Glomerular visceral epithelial cell (primary cell): ENCODE measurements around the gene OPA3.

Source experiments
- DNase-seq: peaks from one replicate; pipeline ENCODE4 v3.0.0-alpha.2; 2016; ENCODE audit errors: extremely low spot score

The OPA3 gene

GRCh38 chr19:45503909-45504308 is 80.7 kb downstream of the OPA3 start:
- DNase-seq, result no peak

DNA sequence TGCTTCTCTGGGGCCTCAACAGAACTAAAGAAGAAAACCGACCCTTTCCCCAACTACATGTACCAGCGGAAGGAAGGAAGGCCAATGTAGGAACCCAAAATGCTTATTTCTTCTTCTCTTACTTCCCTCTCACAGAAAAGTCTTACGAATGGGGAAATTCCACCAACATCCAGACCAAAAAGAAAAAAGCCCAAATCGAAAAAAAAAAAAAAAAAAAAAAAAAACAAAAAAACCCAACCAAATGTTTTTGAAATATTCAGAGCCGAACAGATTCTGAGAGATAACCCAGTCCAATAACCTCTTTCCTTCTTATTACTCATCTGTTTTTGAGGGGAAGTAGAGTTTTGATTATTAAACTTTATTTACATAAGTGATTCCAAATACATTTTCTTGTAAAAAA is 82.5 kb downstream of the OPA3 start:
- no peak for DNase-seq

GRCh38 chr19:45501730-45502014 is 82.9 kb downstream of the OPA3 start:
- no peak for DNase-seq

DNA sequence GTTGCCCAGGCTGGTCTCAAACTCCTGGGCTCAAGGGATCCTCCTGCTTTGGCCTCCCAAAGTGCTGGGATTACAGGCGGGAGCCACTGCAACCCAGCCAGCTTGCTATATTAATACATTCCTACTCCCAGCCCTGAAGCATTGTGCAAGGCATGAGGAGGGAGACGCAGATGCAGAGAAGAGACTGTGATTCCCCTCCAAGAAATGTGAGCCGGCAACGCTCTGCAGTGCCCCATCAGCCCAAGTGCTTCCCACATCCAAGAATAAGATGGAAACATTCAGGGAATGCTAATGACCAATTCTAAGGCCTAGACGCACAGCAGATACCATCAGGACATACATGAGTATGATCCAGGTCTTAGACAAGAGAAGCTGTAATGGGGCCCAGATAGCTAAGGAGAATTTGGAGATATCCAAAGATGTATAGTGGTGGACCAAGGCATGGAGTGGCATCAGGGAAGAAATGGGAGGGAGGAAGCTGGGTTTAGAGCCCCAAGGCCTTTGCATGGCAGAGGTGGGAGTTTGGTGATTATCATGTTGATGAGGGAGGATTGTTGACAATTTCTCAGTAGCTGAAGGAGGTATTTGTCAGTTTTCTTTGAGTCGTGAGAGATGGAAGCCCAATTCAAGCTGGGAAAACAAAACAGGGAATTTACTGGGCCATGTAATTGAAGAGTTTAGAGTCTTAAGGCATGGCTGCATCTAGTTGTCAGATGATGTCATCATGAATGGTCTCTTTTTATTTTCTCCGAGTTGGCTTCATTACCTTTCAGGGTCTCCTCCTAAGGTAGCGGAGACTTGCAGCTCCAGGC is 83.5 kb downstream of the OPA3 start:
- DNase-seq, result no peak

- no peak for DNase-seq
Measured at GRCh38 chr19:45499196-45500180, 85.1 kb downstream of the OPA3 start.

GRCh38 chr19:45498411-45499195 is 86.0 kb downstream of the OPA3 start, which contains the start of gene PPM1N:
TSS of gene PPM1N (plus strand) at chr19:45498443. CDS start at chr19:45498473, 30 bp downstream.
- DNase-seq, result no peak

DNA sequence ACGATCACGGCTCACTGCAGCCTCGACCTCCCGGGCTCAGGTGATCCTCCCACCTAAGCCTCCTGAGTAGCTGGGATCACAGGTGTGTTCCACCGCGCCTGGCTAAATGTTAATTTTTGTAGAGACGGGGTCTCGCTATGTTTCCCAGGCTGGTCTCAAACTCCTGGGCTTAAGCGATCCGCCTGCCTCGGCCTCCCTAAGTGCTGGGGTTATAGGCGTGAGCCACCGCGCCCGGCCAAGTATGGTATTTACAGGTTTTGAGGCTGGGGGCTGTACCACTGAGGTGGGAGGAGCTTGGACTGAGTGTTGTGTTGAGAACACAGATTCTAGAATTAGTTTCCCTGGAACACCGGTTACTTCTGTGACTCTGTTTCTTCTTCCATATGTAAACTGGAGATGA is 86.8 kb downstream of the OPA3 start:
- no peak for DNase-seq

- peak; percentile 33 for DNase-seq
Measured at GRCh38 chr19:45496349-45496953, 88.2 kb downstream of the OPA3 start.

- no peak for DNase-seq
Measured at GRCh38 chr19:45495178-45495577, 89.4 kb downstream of the OPA3 start.

GRCh38 chr19:45494261-45494916 is 90.2 kb downstream of the OPA3 start:
- no peak for DNase-seq

DNA sequence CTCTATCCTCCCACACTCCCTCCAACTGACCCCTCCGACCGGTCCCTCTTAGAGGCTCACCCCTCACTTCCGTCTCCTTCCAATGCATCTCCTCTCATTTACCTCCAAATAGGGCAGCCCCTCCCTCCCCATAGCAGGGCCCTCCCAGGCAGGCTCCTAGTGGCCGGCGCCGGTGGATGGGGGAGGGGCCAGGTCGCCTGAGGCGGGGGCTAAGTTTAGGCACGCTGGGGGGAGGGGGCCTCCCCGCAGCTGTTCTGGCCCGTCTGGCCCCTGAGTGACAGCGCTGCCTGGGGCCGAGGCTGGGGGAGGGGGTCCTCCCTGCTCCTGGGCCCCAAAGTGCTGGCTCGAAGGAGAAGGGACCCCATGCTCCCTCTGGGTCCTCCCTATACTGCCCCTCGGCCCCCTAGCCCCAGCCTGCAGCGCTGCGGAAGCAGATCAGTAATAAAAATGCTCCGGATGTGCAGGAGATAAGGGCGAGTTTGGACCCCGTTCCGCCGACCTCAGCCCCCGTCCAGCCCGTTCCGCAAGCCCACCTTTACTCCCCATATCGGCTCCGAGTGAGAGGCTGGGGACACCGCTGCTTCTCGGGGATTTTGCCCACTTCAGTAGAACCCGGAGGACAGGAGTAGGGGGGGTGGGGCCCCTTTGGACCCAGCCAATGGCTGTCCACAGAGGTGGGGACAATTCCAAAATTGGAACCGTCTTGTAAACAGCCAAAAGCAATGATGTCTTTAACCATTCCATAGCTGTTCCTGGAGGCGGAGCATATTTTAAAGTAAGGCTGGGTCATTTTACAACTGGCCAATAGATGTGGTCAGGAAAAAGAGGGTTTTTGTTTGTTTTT is 91.8 kb downstream of the OPA3 start:
- no peak for DNase-seq

GRCh38 chr19:45492137-45492626 is 92.4 kb downstream of the OPA3 start:
- no peak for DNase-seq

- no peak for DNase-seq
Measured at GRCh38 chr19:45489216-45489855, 95.3 kb downstream of the OPA3 start.

DNA sequence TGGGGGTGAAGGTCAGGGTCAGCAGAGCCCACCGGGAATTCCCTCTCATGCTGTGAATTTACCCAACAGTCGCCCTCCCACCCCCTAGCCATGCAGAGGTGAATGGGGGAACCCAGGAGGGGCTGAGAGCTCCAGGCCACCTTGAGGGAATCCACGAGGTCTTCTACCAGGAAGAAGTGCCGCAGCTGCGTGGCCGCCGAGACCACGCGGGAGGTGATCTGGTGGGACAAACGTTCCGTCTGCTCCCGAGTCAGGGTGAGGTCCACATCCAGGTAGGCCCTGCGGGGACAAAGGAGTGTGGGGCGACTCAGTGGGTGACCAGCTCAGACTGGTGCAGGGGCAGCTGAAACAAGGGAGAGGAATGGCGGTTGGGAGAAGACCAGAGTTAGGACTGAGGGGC is 95.9 kb downstream of the OPA3 start:
- no peak for DNase-seq

- DNase-seq, result peak; percentile 96
Measured at GRCh38 chr19:45485305-45486077, 99.1 kb downstream of the OPA3 start.

DNA sequence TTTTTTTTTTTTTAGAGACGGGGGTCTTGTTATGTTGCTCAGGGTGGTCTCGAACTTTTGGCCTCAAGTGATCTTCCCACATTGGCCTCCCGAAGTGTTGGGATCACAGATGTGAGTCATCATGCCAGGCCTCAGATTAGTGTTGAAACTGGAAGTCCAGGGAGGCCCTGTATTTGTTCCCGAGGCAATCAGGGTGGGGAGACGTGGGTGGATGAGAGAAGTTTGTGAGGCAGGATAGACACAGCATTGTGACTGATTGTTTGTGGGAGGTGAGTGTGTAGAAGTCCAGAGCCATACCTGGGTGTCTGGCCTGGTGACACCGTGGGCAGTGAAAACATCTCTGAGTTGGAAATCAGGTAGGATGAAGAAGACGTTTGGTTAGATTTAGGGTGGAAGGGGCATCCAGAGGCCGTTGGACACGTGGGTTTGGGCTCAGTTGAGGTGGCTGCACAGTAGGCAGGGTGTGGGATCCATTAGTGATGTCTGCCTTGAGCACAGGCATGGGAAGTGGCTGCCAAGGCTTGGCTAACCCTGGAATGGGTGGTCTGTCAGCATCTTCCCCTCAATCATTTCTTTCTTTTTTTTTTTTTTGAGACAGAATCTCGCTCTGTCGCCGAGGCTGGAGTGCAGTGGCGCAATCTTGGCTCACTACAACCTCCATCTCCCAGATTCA is 100.2 kb downstream of the OPA3 start:
- no peak for DNase-seq

DNA sequence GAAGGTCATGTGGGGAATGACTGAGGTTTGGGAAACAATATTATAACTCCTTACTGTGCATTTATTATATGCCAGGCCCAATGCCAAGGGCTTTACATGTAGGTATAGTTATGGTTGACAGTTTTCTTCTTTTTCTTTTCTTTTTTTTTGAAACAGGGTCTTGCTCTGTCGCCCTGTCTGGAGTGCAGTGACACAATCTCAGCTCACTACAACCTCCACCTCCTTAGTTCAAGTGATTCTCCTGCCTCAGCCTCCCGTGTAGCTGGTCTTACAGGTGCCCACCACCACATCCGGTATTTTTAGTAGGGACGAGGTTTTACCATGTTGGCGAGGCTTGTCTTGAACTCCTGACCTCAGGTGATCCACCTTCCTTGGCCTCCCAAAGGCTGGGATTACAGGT is 101.6 kb downstream of the OPA3 start:
- no peak for DNase-seq
